Activated T-helper 2 cell treated with anti-CD3 and anti-CD28 coated beads, Interferon-gamma antibody, Interleukin-2, Interleukin-4, amounts not matched to agents 10 μg/mL and 5 μg/mL and 100 μg/mL, durations not matched to agents 14 hours and 24 hours and 36 hours (primary cell): ENCODE data around the gene RTN4IP1. TPM values are rescaled to one million over a fixed set of nuclear protein-coding genes. Genes with fewer than 3 reads are reported as not detected.
"Not testable (repeated sequence)": the region's sequence is repeated elsewhere in the genome, so short reads cannot be mapped to it uniquely, and the experiment has no call there.

Source experiments
- DNase-seq: peaks from one replicate; pipeline ENCODE4 v3.0.0; 2021; ENCODE audit warnings: low spot score
- H3K27ac Mint-ChIP-seq: one replicate; pipeline ENCODE4 v1.8.0; 2021; ENCODE audit warnings: mixed read lengths
- H3K27me3 Mint-ChIP-seq: one replicate; pipeline ENCODE4 v1.8.0; 2021; ENCODE audit warnings: low read depth, mixed read lengths
- H3K36me3 Mint-ChIP-seq: one replicate; pipeline ENCODE4 v1.8.0; 2021; ENCODE audit warnings: low read depth, mixed read lengths
- H3K4me1 Mint-ChIP-seq: one replicate; pipeline ENCODE4 v1.8.0; 2021; ENCODE audit warnings: low read depth, mixed read lengths
- H3K4me3 Mint-ChIP-seq: one replicate; pipeline ENCODE4 v1.8.0; 2021; ENCODE audit warnings: low read depth, mild to moderate bottlenecking, moderate library complexity, mixed read lengths
- H3K9me3 Mint-ChIP-seq: one replicate; pipeline ENCODE4 v1.8.0; 2021; ENCODE audit warnings: mixed read lengths
- intact Hi-C: fragments of 100-400 bp; cut with micrococcal nuclease; formaldehyde crosslinking; loops from one replicate; pipeline ENCODE4 v1.15.1; 2023
- total RNA-seq: library from RNA; stranded (reverse); gene quantifications from 2 replicates; pipeline ENCODE4 v1.2.3, GENCODE V29; 2022

Gene RTN4IP1
- total RNA-seq, 1 donor from 2014 or later = 6.4 TPM

GRCh38 chr6:106600329-106600728 lies 29.0 kb downstream of the RTN4IP1 start:
- intact Hi-C loops = no loop called here
- Mint-ChIP-seq H3K36me3 (peaks cover 43% of the 10 kb centered on the region), H3K27ac (no peak overlapping the region), H3K4me1 (no peaks in the 10 kb centered on the region), H3K4me3 (no peak overlapping the region), H3K9me3 (peaks cover 3% of the 10 kb centered on the region), H3K27me3 (no peaks in the 10 kb centered on the region)
- no peak for DNase-seq

- Mint-ChIP-seq H3K36me3 (peaks cover 38% of the 10 kb centered on the region), H3K4me3 (no peak overlapping the region), H3K27me3 (no peaks in the 10 kb centered on the region), H3K9me3 (peaks cover 3% of the 10 kb centered on the region), H3K27ac (no peak overlapping the region), H3K4me1 (no peaks in the 10 kb centered on the region)
- no peak for DNase-seq
- intact Hi-C loops = no loop called here
Measured at GRCh38 chr6:106599440-106599839, 29.9 kb downstream of the RTN4IP1 start.

GRCh38 chr6:106591111-106591825 lies 38.0 kb downstream of the RTN4IP1 start:
- no peak for DNase-seq
- intact Hi-C loops = no loop called here
- no peak overlapping the region for H3K4me3 Mint-ChIP-seq
- no peaks in the 10 kb centered on the region for H3K27me3 Mint-ChIP-seq
- H3K4me1 Mint-ChIP-seq = no peaks in the 10 kb centered on the region
- no peak overlapping the region for H3K27ac Mint-ChIP-seq
- H3K36me3 Mint-ChIP-seq = peaks cover 11% of the 10 kb centered on the region
- no peaks in the 10 kb centered on the region for H3K9me3 Mint-ChIP-seq

- H3K9me3 Mint-ChIP-seq, intact Hi-C loops: not testable (repeated sequence)
Measured at GRCh38 chr6:106588937-106589336, 40.4 kb downstream of the RTN4IP1 start.

GRCh38 chr6:106586815-106587415 lies 42.4 kb downstream of the RTN4IP1 start:
- DNase-seq = no peak
- no peak overlapping the region for H3K27ac Mint-ChIP-seq
- intact Hi-C loops = no loop called here
- peaks cover 28% of the 10 kb centered on the region for H3K36me3 Mint-ChIP-seq
- H3K4me3 Mint-ChIP-seq = no peak overlapping the region
- peaks cover 2% of the 10 kb centered on the region for H3K4me1 Mint-ChIP-seq
- H3K27me3 Mint-ChIP-seq = no peaks in the 10 kb centered on the region
- no peaks in the 10 kb centered on the region for H3K9me3 Mint-ChIP-seq

More at GRCh38 chr6:106588937-106589336, 40.4 kb downstream of the RTN4IP1 start:
- not testable (repeated sequence) for DNase-seq, H3K27ac Mint-ChIP-seq, H3K4me1 Mint-ChIP-seq, H3K4me3 Mint-ChIP-seq, H3K27me3 Mint-ChIP-seq
- peaks cover 19% of the 10 kb centered on the region for H3K36me3 Mint-ChIP-seq

- DNase-seq = no peak
- intact Hi-C loops = no loop called here
- H3K27ac Mint-ChIP-seq = no peak overlapping the region
- peaks cover 2% of the 10 kb centered on the region for H3K4me1 Mint-ChIP-seq
- H3K27me3 Mint-ChIP-seq = no peaks in the 10 kb centered on the region
- no peak overlapping the region for H3K4me3 Mint-ChIP-seq
- H3K36me3 Mint-ChIP-seq = peaks cover 20% of the 10 kb centered on the region
- H3K9me3 Mint-ChIP-seq = no peaks in the 10 kb centered on the region
Measured at GRCh38 chr6:106581468-106581867, 47.8 kb downstream of the RTN4IP1 start.

GRCh38 chr6:106579281-106579680 lies 50.0 kb downstream of the RTN4IP1 start:
- Mint-ChIP-seq H3K9me3 (no peaks in the 10 kb centered on the region), H3K4me1 (peaks cover 5% of the 10 kb centered on the region), H3K36me3 (peaks cover 15% of the 10 kb centered on the region), H3K27me3 (no peaks in the 10 kb centered on the region), H3K27ac (no peak overlapping the region), H3K4me3 (no peak overlapping the region)
- no peak for DNase-seq
- intact Hi-C loops = no loop called here

GRCh38 chr6:106574741-106575458 lies 54.4 kb downstream of the RTN4IP1 start:
- DNase-seq = no peak
- intact Hi-C loops = no loop called here
- Mint-ChIP-seq H3K36me3 (peaks cover 21% of the 10 kb centered on the region), H3K27me3 (no peaks in the 10 kb centered on the region), H3K4me1 (peaks cover 5% of the 10 kb centered on the region), H3K9me3 (no peaks in the 10 kb centered on the region), H3K4me3 (no peak overlapping the region), H3K27ac (peak overlapping the region; percentile 2)

GRCh38 chr6:106572875-106573585 lies 56.3 kb downstream of the RTN4IP1 start:
- peaks cover 33% of the 10 kb centered on the region for H3K36me3 Mint-ChIP-seq
- intact Hi-C loops = no loop called here
- H3K27me3 Mint-ChIP-seq = no peaks in the 10 kb centered on the region
- H3K4me3 Mint-ChIP-seq = no peak overlapping the region
- H3K9me3 Mint-ChIP-seq = no peaks in the 10 kb centered on the region
- no peak overlapping the region for H3K27ac Mint-ChIP-seq
- no peak for DNase-seq
- peaks cover 5% of the 10 kb centered on the region for H3K4me1 Mint-ChIP-seq

- DNase-seq = no peak
- Mint-ChIP-seq H3K27me3 (no peaks in the 10 kb centered on the region), H3K27ac (no peak overlapping the region), H3K9me3 (no peaks in the 10 kb centered on the region), H3K36me3 (peaks cover 37% of the 10 kb centered on the region), H3K4me1 (peaks cover 7% of the 10 kb centered on the region), H3K4me3 (no peak overlapping the region)
- intact Hi-C loops = no loop called here
Measured at GRCh38 chr6:106572436-106572835, 56.9 kb downstream of the RTN4IP1 start.

- Mint-ChIP-seq H3K4me1 (peaks cover 2% of the 10 kb centered on the region), H3K27me3 (no peaks in the 10 kb centered on the region), H3K27ac (no peak overlapping the region), H3K4me3 (no peak overlapping the region), H3K9me3 (no peaks in the 10 kb centered on the region), H3K36me3 (peaks cover 58% of the 10 kb centered on the region)
- no peak for DNase-seq
- intact Hi-C loops = loop anchor here (5.0 kb wide), 1 partner anchor 408 kb away; no protein-coding TSS in a partner anchor
Measured at GRCh38 chr6:106569428-106569827, 59.9 kb downstream of the RTN4IP1 start.

GRCh38 chr6:106568530-106568929 lies 60.8 kb downstream of the RTN4IP1 start:
- no peak overlapping the region for H3K4me3 Mint-ChIP-seq
- peak overlapping the region; percentile 59 for H3K27ac Mint-ChIP-seq
- H3K36me3 Mint-ChIP-seq = peaks cover 67% of the 10 kb centered on the region
- peaks cover 2% of the 10 kb centered on the region for H3K4me1 Mint-ChIP-seq
- DNase-seq = no peak
- intact Hi-C loops = loop anchor here (5.0 kb wide), 1 partner anchor 409 kb away; no protein-coding TSS in a partner anchor
- H3K9me3 Mint-ChIP-seq = no peaks in the 10 kb centered on the region
- no peaks in the 10 kb centered on the region for H3K27me3 Mint-ChIP-seq
